K562 (cell line): ENCODE results near the gene THEM5. TPM values are rescaled to one million over a fixed set of nuclear protein-coding genes. Genes with fewer than 3 reads are reported as not detected.

Experiments used
- ATAC-seq: fragments of 200-7000 bp; cut with Tn5 transposase; 3 replicates; pipeline ENCODE4 v1.9.1; 2020; ENCODE audit warnings: moderate library complexity
- BruUV-seq: library from RNA; stranded (reverse); fragments of 400-500 nt; replicated peaks from 2 replicates; lab custom pipeline; 2021; lab: Mats Ljungman, UMichigan
- CTCF ChIA-PET: fragments of 300-600 bp; formaldehyde crosslinking; extraction: SDS; loops from one replicate; lab custom pipeline; 2021; ENCODE audit warnings: low intra/inter-chr PET ratio; lab: Yijun Ruan, JAX
- POLR2A ChIA-PET: fragments of 300-600, 350-650 bp; sonication (Branson Sonifier 250); formaldehyde crosslinking; extraction: SDS; loops from one replicate; lab custom pipeline; 2021; ENCODE audit warnings: antibody characterized with exemption, inconsistent platforms; lab: Yijun Ruan, JAX
- DNase-seq, 4 experiments: peaks; one replicate each; pipeline versions ENCODE4 v3.0.0 to v3.0.0-alpha.2; 2011 to 2018; ENCODE audit warnings: low spot score in 3 of 4, mixed read lengths in 3 of 4; ENCODE audit errors: extremely low read depth in 1 of 4
- FAIRE-seq: peaks from 2 replicates; lab custom pipeline; 2011; peaks lifted over from hg19 to GRCh38; lab: Jason Lieb, UNC
- H2AFZ ChIP-seq: 2 replicates; pipeline ENCODE4 v1.6.0; 2011; ENCODE audit warnings: low read depth, low read length, control low read depth, inconsistent platforms
- H3K27ac ChIP-seq: fragments of 200-600 bp; 3 replicates; pipeline ENCODE4 v1.8.0; 2011; ENCODE audit warnings: low read depth, mild to moderate bottlenecking, control low read depth, inconsistent platforms, low read length, moderate library complexity, mixed read lengths; ENCODE audit errors: extremely low read depth
- H3K27me3 ChIP-seq, 2 experiments: fragments of 300-600 bp in 1 of 2; 2 replicates in 1 of 2; 3 replicates in 1 of 2; pipeline versions ENCODE4 v1.6.0 to v1.8.0; 2011; ENCODE audit warnings: inconsistent platforms in 2 of 2, low read length in 2 of 2, mild to moderate bottlenecking in 1 of 2, mixed read lengths in 1 of 2, moderate library complexity in 1 of 2; ENCODE audit not compliant: control insufficient read depth in 2 of 2, insufficient read depth in 2 of 2
- H3K36me3 ChIP-seq: fragments of 300-600 bp; 3 replicates; pipeline ENCODE4 v1.8.0; 2011; ENCODE audit warnings: mild to moderate bottlenecking, low read length, inconsistent platforms; ENCODE audit not compliant: control insufficient read depth, insufficient read depth
- H3K4me1 ChIP-seq, 2 experiments: fragments of 200-600 bp in 1 of 2; replicated peaks in 1 of 2; 2 replicates in 1 of 2; 3 replicates in 1 of 2; pipeline versions ENCODE4 v1.5.1 to v1.8.0; 2011; ENCODE audit warnings: inconsistent platforms in 2 of 2, low read length in 2 of 2, mild to moderate bottlenecking in 1 of 2, mixed read lengths in 1 of 2, moderate library complexity in 1 of 2; ENCODE audit not compliant: control insufficient read depth in 2 of 2, insufficient read depth in 2 of 2
- H3K4me2 ChIP-seq: 2 replicates; pipeline ENCODE4 v1.6.1; 2011; ENCODE audit warnings: low read length, control low read depth, inconsistent platforms, mixed read lengths; ENCODE audit not compliant: insufficient read depth
- H3K4me3 ChIP-seq: fragments of 200-600 bp; sonication (generic), shearing (Covaris generic); 2 replicates; pipeline ENCODE4 v1.5.1; 2016; ENCODE audit warnings: control low read depth, inconsistent platforms
- H3K79me2 ChIP-seq: fragments of 200-600 bp; 3 replicates; pipeline ENCODE4 v1.8.0; 2011; ENCODE audit warnings: low read length, inconsistent platforms; ENCODE audit not compliant: control insufficient read depth, insufficient read depth
- H3K9ac ChIP-seq, 2 experiments: 2 replicates each; pipeline versions ENCODE4 v1.6.0 to v1.6.1; 2011; ENCODE audit warnings: low read depth in 2 of 2, low read length in 2 of 2, control low read depth in 1 of 2, inconsistent platforms in 1 of 2, mild to moderate bottlenecking in 1 of 2, mixed read lengths in 1 of 2; ENCODE audit not compliant: insufficient read depth in 1 of 2
- H3K9me1 ChIP-seq: one replicate; pipeline ENCODE4 v1.6.0; 2011; ENCODE audit warnings: inconsistent platforms, mild to moderate bottlenecking, low read length, moderate library complexity; ENCODE audit not compliant: control insufficient read depth, insufficient read depth
- H3K9me3 ChIP-seq: replicated peaks from 2 replicates; pipeline ENCODE4 v1.5.1; 2011; ENCODE audit warnings: low read depth, low read length, inconsistent platforms; ENCODE audit not compliant: control insufficient read depth, insufficient read depth
- H4K20me1 ChIP-seq: replicated peaks from 2 replicates; pipeline ENCODE4 v1.6.1; 2011; ENCODE audit warnings: low read length, inconsistent platforms, mixed read lengths; ENCODE audit not compliant: control insufficient read depth, insufficient read depth
- ARID3B ChIP-seq: fragments of 250-450 bp; sonication (Bioruptor Pico); IDR thresholded peaks from 2 replicates; pipeline ENCODE4 v1.4.0; 2020; ENCODE audit warnings: borderline replicate concordance
- BCL6 ChIP-seq: fragments of 250-450 bp; sonication (Bioruptor Pico); IDR thresholded peaks from 2 replicates; pipeline ENCODE4 v1.4.0; 2020
- CREB3 ChIP-seq: fragments of 450-650 bp; conservative IDR thresholded peaks from 2 replicates; pipeline ENCODE4 v1.6.1; 2016; ENCODE audit warnings: missing genetic modification characterization, low read depth, mild to moderate bottlenecking, missing compliant biosample characterization, moderate library complexity
- ESRRA ChIP-seq: fragments of 450-650 bp; IDR thresholded peaks from 2 replicates; pipeline ENCODE4 v1.6.1; 2014; ENCODE audit warnings: low read depth, mild to moderate bottlenecking, moderate library complexity, borderline replicate concordance
- GABPA ChIP-seq: fragments of 200-800 bp; sonication (Bioruptor generic); conservative IDR thresholded peaks from 2 replicates; pipeline ENCODE4 v1.6.1; 2016; ENCODE audit warnings: low read depth, missing genetic modification characterization, missing compliant biosample characterization
- GATAD2A ChIP-seq: fragments of 450-650 bp; IDR thresholded peaks from 2 replicates; pipeline ENCODE4 v1.6.1; 2017
- HMG20B ChIP-seq: fragments of 250-450 bp; sonication (Bioruptor Pico); IDR thresholded peaks from 2 replicates; pipeline ENCODE4 v1.5.0; 2021; ENCODE audit warnings: mild to moderate bottlenecking
- NCOA6 ChIP-seq: fragments of 450-650 bp; IDR thresholded peaks from 2 replicates; pipeline ENCODE4 v1.6.1; 2017; ENCODE audit warnings: mild to moderate bottlenecking
- NR0B1 ChIP-seq: fragments of 450-650 bp; IDR thresholded peaks from one replicate; pipeline ENCODE4 v1.6.1; 2018; ENCODE audit warnings: mild to moderate bottlenecking, moderate library complexity; ENCODE audit not compliant: partially characterized antibody
- OTX1 ChIP-seq: fragments of 450-650 bp; formaldehyde crosslinking; IDR thresholded peaks from 2 replicates; pipeline ENCODE4 v1.4.0; 2022; ENCODE audit warnings: mild to moderate bottlenecking
- ZC3H11A ChIP-seq: IDR thresholded peaks from 2 replicates; pipeline ENCODE4 v1.6.1; 2012; ENCODE audit warnings: low read depth, low read length, improper control_type of control experiment
- ZFP1 ChIP-seq: fragments of 450-650 bp; formaldehyde crosslinking; IDR thresholded peaks from 2 replicates; pipeline ENCODE4 v1.4.0; 2020; ENCODE audit warnings: mild to moderate bottlenecking, mixed read lengths
- WGBS: fragments of 100-300 bp; shearing (Covaris generic); methylation state at CpG from one replicate; pipeline ENCODE4 v1.1.6; 2016; ENCODE audit warnings: low coverage, mixed read lengths; ENCODE audit not compliant: insufficient coverage; ENCODE audit errors: missing lambda C conversion rate; 5-methylcytosine and 5-hydroxymethylcytosine counted together
- in situ Hi-C: fragments of 300-500 bp; cut with MboI; formaldehyde crosslinking; loops from 4 replicates; pipeline ENCODE4 v1.15.0; 2018; ENCODE audit warnings: inconsistent platforms, mixed read lengths
- intact Hi-C: fragments of 100-400 bp; cut with micrococcal nuclease; formaldehyde crosslinking; loops from 2 replicates; pipeline ENCODE4 v1.14.2; 2022
- polyA plus RNA-seq, 8 experiments: library from polyadenylated mRNA; depleted of rRNA in 4 of 8; stranded (reverse) in 5 of 8; unstranded in 3 of 8; fragments of >200 nt; fragmentation: Nextera tagmentation in 2 of 8; fragmentation: Illumina TruSeq in 1 of 8; extraction: Ambion mirVana in 2 of 8; extraction: Trizol in 1 of 8; gene quantifications; 2 replicates each; pipeline versions ENCODE4 v1.2.1 to v1.2.3, GENCODE V29; 2011 to 2014; ENCODE audit warnings: inconsistent platforms in 1 of 8, missing spikeins in 1 of 8
- total RNA-seq, 7 experiments: library from RNA; depleted of rRNA in 6 of 7; stranded (reverse); fragments of >200 nt in 6 of 7; fragmentation: Illumina TruSeq in 2 of 7; extraction: Trizol in 2 of 7; gene quantifications; 2 replicates each; pipeline versions ENCODE4 v1.2.1 to v1.2.3, GENCODE V29; 2011 to 2021; ENCODE audit warnings: low replicate concordance in 1 of 7
- TF ChIP-seq, protein P1 (sequence below): fragments of 250-450 bp; sonication (Bioruptor Pico); IDR thresholded peaks from 2 replicates; pipeline ENCODE4 v1.9.0; 2021; ENCODE audit warnings: mild to moderate bottlenecking, inconsistent platforms

Gene THEM5
- total and polyA plus RNA-seq, 9 of the 15 experiments (the other 6 are each of a cell fraction or from before 2014, with no cell fraction given): not detected

DNA sequence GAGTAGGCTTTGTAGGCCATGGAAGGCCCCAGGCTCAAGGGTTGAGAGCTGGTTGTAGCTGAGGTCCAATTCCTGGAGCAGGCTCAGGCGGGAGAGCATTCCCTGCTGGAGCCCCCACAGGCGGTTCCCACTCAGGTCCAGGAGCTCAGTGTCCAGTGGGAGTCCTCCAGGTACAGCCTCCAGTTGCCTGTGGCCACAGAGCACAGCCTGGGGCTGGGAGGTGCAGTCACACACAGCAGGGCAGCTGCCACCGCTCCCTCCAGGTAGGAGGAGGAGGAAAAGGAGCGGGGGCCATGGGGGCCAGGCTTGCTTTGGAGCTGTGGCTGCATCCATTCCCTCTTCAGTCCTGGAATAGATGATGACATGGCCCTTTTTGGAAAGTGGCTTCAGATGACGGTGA lies 51.1 kb downstream of the THEM5 start (continued):
- no peak for TF ChIP-seq ARID3B (CRISPR knock-in tag)
- no peak for TF ChIP-seq ZC3H11A
- no peak for TF ChIP-seq ESRRA
- TF ChIP-seq HMG20B: no peak
- TF ChIP-seq, protein P1, sequence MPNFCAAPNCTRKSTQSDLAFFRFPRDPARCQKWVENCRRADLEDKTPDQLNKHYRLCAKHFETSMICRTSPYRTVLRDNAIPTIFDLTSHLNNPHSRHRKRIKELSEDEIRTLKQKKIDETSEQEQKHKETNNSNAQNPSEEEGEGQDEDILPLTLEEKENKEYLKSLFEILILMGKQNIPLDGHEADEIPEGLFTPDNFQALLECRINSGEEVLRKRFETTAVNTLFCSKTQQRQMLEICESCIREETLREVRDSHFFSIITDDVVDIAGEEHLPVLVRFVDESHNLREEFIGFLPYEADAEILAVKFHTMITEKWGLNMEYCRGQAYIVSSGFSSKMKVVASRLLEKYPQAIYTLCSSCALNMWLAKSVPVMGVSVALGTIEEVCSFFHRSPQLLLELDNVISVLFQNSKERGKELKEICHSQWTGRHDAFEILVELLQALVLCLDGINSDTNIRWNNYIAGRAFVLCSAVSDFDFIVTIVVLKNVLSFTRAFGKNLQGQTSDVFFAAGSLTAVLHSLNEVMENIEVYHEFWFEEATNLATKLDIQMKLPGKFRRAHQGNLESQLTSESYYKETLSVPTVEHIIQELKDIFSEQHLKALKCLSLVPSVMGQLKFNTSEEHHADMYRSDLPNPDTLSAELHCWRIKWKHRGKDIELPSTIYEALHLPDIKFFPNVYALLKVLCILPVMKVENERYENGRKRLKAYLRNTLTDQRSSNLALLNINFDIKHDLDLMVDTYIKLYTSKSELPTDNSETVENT: no peak

- ChIA-PET CTCF (no interaction called here), POLR2A (interaction anchor here (0.5 to 1.8 kb wide), 4 partner anchors 12 to 25 kb away, joined by 3 to 9 read pairs (median 4); partner anchors contain the start of gene TDRKH)
- ATAC-seq (no peak), DNase-seq (no peak), FAIRE-seq (no peak)
- peaks cover 54 to 85% of the 10 kb centered on the region in 2 experiments for H3K27me3 ChIP-seq
- no peak overlapping the region for H3K4me2 ChIP-seq
- peaks cover 0 to 8% of the 10 kb centered on the region in 2 experiments; a peak in 1 of 5 replicates for H3K4me1 ChIP-seq
- no peak overlapping the region for H3K27ac ChIP-seq
- in situ Hi-C loops: no loop called here
- no peaks in the 10 kb centered on the region for H3K9me3 ChIP-seq
- H3K4me3 ChIP-seq: no peak overlapping the region
- intact Hi-C loops: no loop called here
- no peaks in the 10 kb centered on the region for H3K36me3 ChIP-seq
- no peaks in the 10 kb centered on the region for H3K79me2 ChIP-seq
- no peaks in the 10 kb centered on the region for H3K9me1 ChIP-seq
- 5% methylated on average over 7 of the region's 7 CpGs for WGBS
- no peak overlapping the region for H2AFZ ChIP-seq
- no peak overlapping the region for H3K9ac ChIP-seq
- peaks cover 19% of the 10 kb centered on the region for H4K20me1 ChIP-seq
- BruUV-seq: no TSS peak
- TF ChIP-seq OTX1 (CRISPR knock-in tag) (no peak), GABPA (no peak), GATAD2A (no peak), NCOA6 (no peak), ZFP1 (CRISPR knock-in tag) (no peak), CREB3 (tag) (no peak), BCL6 (CRISPR knock-in tag) (no peak), NR0B1 (no peak)
Measured at GRCh38 chr1:151801846-151802245, 51.7 kb downstream of the THEM5 start.
